ENCODE measurements around the gene PLAAT2. TPM values are rescaled to one million over a fixed set of nuclear protein-coding genes. Genes with fewer than 3 reads are reported as not detected.
"Not testable (repeated sequence)": the region's sequence is repeated elsewhere in the genome, so short reads cannot be mapped to it uniquely, and the experiment has no call there.

The PLAAT2 gene
- total RNA-seq, 1 donor from 2014 or later: 2.9 TPM

DNA sequence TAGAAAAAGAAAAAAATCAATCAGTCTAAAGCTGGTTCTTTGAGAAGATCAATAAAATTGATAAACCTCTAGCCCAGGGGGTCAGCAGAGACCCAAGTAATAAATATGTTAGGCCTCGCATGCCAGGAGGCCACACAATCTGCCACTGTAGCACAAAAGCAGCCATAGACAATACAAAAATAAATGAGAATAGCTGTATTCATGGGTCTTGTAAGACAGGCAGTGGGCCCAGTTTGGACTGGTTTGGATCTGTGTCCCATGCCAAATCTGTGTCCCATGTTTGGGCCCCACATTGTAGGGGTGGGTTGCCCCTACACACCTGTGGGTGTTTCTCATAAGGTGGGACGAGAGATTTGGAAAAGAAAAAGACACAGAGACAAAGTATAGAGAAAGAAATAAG lies 33.2 kb downstream of the PLAAT2 start:
- H3K27ac ChIP-seq: peak overlapping the region; percentile 76
- H3K36me3 ChIP-seq: no peaks in the 10 kb centered on the region
- H3K4me1 ChIP-seq: peaks cover 25% of the 10 kb centered on the region
- TF ChIP-seq, protein P1, sequence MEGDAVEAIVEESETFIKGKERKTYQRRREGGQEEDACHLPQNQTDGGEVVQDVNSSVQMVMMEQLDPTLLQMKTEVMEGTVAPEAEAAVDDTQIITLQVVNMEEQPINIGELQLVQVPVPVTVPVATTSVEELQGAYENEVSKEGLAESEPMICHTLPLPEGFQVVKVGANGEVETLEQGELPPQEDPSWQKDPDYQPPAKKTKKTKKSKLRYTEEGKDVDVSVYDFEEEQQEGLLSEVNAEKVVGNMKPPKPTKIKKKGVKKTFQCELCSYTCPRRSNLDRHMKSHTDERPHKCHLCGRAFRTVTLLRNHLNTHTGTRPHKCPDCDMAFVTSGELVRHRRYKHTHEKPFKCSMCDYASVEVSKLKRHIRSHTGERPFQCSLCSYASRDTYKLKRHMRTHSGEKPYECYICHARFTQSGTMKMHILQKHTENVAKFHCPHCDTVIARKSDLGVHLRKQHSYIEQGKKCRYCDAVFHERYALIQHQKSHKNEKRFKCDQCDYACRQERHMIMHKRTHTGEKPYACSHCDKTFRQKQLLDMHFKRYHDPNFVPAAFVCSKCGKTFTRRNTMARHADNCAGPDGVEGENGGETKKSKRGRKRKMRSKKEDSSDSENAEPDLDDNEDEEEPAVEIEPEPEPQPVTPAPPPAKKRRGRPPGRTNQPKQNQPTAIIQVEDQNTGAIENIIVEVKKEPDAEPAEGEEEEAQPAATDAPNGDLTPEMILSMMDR (IDR thresholded peaks at IDR 0.05): no peak
- H3K9me3 ChIP-seq: no peaks in the 10 kb centered on the region
- intact Hi-C loops (cut with DNase I): no loop called here
- no peaks in the 10 kb centered on the region for H3K27me3 ChIP-seq (ENCODE audit: low read depth)
- no peak overlapping the region for H3K4me3 ChIP-seq
- DNase-seq (no peak), ATAC-seq (no peak)

DNA sequence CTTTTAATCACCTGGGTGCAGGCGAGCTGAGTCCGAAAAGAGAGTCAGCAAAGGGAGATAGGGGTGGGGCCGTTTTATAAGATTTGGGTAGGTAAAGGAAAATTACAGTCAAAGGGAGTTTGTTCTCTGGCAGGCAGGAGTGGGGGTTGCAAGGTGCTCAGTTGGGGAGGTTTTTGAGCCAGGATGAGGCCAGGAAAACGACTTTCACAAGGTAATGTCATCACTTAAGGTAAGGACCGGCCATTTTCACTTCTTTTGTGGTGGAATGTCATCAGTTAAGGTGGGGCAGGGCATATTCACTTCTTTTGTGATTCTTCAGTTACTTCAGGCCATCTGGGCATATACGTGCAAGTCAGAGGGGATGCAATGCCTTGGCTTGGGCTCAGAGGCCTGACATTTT lies 33.8 kb downstream of the PLAAT2 start:
- H3K36me3 ChIP-seq; intact Hi-C loops (cut with DNase I): not testable (repeated sequence)
- peak overlapping the region; percentile 76 for H3K27ac ChIP-seq

DNA sequence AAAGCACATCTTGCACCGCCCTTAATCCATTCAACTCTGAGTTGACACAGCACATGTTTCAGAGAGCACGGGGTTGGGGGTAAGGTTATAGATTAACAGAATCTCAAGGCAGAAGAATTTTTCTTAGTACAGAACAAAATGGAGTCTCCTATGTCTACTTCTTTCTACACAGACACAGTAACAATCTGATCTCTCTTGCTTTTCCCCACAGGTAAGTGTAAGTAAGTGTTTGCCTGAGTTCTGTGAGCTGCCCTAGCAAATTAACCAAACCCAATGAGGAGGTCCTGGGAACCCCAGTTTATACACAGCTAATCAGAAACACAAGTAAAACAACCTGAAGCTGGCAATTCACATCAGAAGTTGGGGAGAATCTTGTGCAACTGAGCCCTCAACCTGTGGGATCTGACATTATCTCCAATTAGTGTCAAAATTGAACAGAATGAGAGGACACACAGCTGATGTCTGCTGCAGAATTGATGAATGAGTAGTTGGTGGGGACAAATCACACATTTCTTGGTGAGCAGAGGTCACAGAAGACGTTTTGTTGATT lies 34.4 kb downstream of the PLAAT2 start:
- DNase-seq; intact Hi-C loops (cut with DNase I); H3K36me3 ChIP-seq; H3K4me3 ChIP-seq; H3K27me3 ChIP-seq (ENCODE audit: low read depth); H3K9me3 ChIP-seq: not testable (repeated sequence)
- peak in 1 of 2 donors; percentile 24 for ATAC-seq
- peak overlapping the region; percentile 76 for H3K27ac ChIP-seq
- peaks cover 25% of the 10 kb centered on the region for H3K4me1 ChIP-seq

More for the DNA sequence above, 33.8 kb downstream of the PLAAT2 start:
- not testable (repeated sequence) for DNase-seq; H3K9me3 ChIP-seq; H3K27me3 ChIP-seq (ENCODE audit: low read depth); H3K4me3 ChIP-seq; ATAC-seq
- H3K4me1 ChIP-seq: peaks cover 25% of the 10 kb centered on the region

DNA sequence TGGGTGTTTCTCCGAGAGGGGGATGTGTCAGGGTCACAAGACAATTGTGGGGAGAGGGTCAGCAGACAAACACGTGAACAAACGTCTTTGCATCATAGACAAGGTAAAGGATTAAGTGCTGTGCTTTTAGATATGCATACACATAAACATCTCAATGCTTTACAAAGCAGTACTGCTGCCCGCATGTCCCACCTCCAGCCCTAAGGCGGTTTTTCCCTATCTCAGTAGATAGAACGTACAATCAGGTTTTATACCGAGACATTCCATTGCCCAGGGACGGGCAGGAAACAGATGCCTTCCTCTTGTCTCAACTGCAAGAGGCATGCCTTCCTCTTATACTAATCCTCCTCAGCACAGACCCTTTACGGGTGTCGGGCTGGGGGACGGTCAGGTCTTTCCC lies 35.0 kb downstream of the PLAAT2 start:
- H3K36me3 ChIP-seq; ATAC-seq; H3K27me3 ChIP-seq (ENCODE audit: low read depth); intact Hi-C loops (cut with DNase I); DNase-seq; H3K4me3 ChIP-seq; H3K9me3 ChIP-seq: not testable (repeated sequence)
- Histone ChIP-seq H3K27ac (peak overlapping the region; percentile 49), H3K4me1 (peaks cover 25% of the 10 kb centered on the region)

DNA sequence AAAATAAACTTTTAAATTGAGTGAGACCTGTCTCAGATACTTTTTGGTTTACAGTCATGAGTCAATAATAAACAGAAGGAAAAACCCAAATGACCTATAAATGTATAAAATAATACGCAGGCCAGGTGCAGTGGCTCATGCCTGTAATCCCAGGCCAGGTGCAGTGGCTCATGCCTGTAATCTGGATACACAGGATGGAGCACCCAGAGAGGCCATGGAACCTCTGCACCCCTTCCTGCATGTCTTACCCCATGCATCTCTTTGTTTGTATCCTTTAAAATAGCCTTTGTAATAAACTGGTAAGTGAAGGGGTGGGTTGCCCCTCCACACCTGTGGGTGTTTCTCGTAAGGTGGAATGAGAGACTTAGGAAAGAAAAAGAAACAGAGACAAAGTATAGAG lies 35.5 kb downstream of the PLAAT2 start:
- Histone ChIP-seq H3K4me3 (no peak overlapping the region), H3K27me3 (ENCODE audit: low read depth) (no peaks in the 10 kb centered on the region), H3K27ac (peak overlapping the region; percentile 49), H3K4me1 (peaks cover 22% of the 10 kb centered on the region), H3K36me3 (no peaks in the 10 kb centered on the region), H3K9me3 (no peaks in the 10 kb centered on the region)
- TF ChIP-seq, protein P1 (IDR thresholded peaks at IDR 0.05): no peak
- peak in 1 of 2 donors; percentile 54 for ATAC-seq
- DNase-seq: no peak
- intact Hi-C loops (cut with DNase I): no loop called here

DNA sequence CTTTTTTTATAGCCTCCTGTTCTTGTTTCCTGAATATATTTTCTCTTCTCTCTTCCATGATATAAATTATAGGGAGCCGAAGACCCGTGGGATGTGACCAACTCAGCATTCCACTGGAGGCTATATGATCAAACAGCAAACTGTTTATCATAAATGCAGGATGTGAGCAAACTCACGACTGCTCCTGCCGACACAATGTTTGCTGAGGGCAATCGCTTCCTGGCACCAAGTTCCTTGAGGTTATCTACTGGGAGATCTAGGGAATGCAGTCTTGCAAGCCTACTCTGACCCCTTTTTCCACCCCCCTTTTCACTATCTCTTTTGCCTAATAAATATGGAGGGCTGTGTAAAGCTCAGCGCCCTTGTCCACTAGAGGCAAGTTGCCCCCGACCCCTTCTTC lies 40.0 kb downstream of the PLAAT2 start:
- no peak for DNase-seq
- no peaks in the 10 kb centered on the region for H3K36me3 ChIP-seq
- no peak overlapping the region for H3K4me3 ChIP-seq
- H3K9me3 ChIP-seq: no peaks in the 10 kb centered on the region
- intact Hi-C loops (cut with DNase I): no loop called here
- H3K4me1 ChIP-seq: no peaks in the 10 kb centered on the region
- TF ChIP-seq, protein P1 (IDR thresholded peaks at IDR 0.05): no peak
- H3K27me3 ChIP-seq (ENCODE audit: low read depth): no peaks in the 10 kb centered on the region
- H3K27ac ChIP-seq: no peak overlapping the region
- no peak for ATAC-seq

DNA sequence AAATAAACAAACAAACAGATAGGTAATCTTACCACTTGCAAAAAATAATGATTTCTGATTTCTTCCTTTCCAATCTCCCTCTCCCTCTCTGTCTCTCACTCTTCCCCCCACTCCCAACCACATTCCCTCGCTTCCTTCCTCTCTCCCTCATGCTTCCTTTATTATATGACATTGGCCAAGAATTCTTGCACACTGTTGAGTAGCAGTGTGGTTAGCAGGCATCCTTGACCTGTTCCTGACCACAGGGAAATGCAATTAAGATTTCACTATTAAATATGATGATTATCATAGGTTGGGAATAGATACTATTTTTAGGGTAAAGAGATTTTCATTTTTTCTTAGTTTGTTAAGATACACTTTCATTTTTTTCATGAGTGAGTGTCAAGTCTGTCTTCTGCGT lies 41.3 kb downstream of the PLAAT2 start:
- no peak overlapping the region for H3K27ac ChIP-seq
- no peak for ATAC-seq
- TF ChIP-seq, protein P1 (IDR thresholded peaks at IDR 0.05): no peak

More for the DNA sequence above, 41.3 kb downstream of the PLAAT2 start:
- H3K4me1 ChIP-seq: no peaks in the 10 kb centered on the region
- intact Hi-C loops (cut with DNase I): no loop called here
- no peak for DNase-seq
- H3K36me3 ChIP-seq: no peaks in the 10 kb centered on the region
- no peaks in the 10 kb centered on the region for H3K27me3 ChIP-seq (ENCODE audit: low read depth)
- no peak overlapping the region for H3K4me3 ChIP-seq
- no peaks in the 10 kb centered on the region for H3K9me3 ChIP-seq
